Muscle of back (tissue), 13 donors: Measurements from ENCODE around the gene PGA3. TPM values are rescaled to one million over a fixed set of nuclear protein-coding genes. Genes with fewer than 3 reads are reported as not detected.
"Not testable (repeated sequence)": the region's sequence is repeated elsewhere in the genome, so short reads cannot be mapped to it uniquely, and the experiment has no call there.

Experiments used
- DNase-seq, 3 donors: peaks; one replicate each; pipeline versions ENCODE4 v3.0.0 to v3.0.0-alpha.2; 2013
- long read RNA-seq, 9 donors: transcript quantifications; one replicate each; lab custom pipeline, GENCODE V29; 2026
- polyA plus RNA-seq, 10 donors: library from polyadenylated mRNA; unstranded; fragments of 120-200 nt; gene quantifications; one replicate each; pipeline ENCODE4 v1.2.1, GENCODE V29; 2013; ENCODE audit not compliant: insufficient read length in 10 of 10

Gene PGA3
- polyA plus RNA-seq: 1 to 10 TPM in 3 of 10 donors, under 1 TPM in 6, not detected in 1; 0.27 to 1.8 (median 0.67) TPM
- long read RNA-seq, donor 1: 0 reads
- long read RNA-seq, donor 2: 0 reads
- long read RNA-seq, donor 3: 0 reads
- long read RNA-seq, donor 4: 0 reads
- long read RNA-seq, donor 5: 0 reads
- long read RNA-seq, donor 6: 0 reads
- long read RNA-seq, donor 7: 0 reads
- long read RNA-seq, donor 8: 0 reads
- long read RNA-seq, donor 9: 0 reads

GRCh38 chr11:61202950-61203746 lies at the start of gene PGA3:
Gene PGA3 (plus strand): TSS chr11:61203515. CDS start chr11:61203565, 50 bp downstream.
- not testable (repeated sequence) for DNase-seq

GRCh38 chr11:61153593-61154095 lies 49.7 kb upstream of the PGA3 start:
- no peak for DNase-seq

GRCh38 chr11:61154528-61154927 lies 48.8 kb upstream of the PGA3 start:
- DNase-seq: no peak

GRCh38 chr11:61155312-61155711 lies 48.0 kb upstream of the PGA3 start:
- no peak for DNase-seq

GRCh38 chr11:61155741-61156140 lies 47.6 kb upstream of the PGA3 start:
- DNase-seq: no peak

GRCh38 chr11:61157743-61158142 lies 45.6 kb upstream of the PGA3 start:
- no peak for DNase-seq

GRCh38 chr11:61158691-61159381 lies 44.5 kb upstream of the PGA3 start:
- no peak for DNase-seq

- DNase-seq: no peak
These were observed 42.7 kb upstream of the PGA3 start for GRCh38 chr11:61160487-61161189.

GRCh38 chr11:61161190-61162091 lies 41.9 kb upstream of the PGA3 start, which contains the start of gene VPS37C:
Gene VPS37C (minus strand): TSS chr11:61161426. CDS start chr11:61138829, 22,597 bp downstream.
- peak; percentile 89 to 98 (median 94) for DNase-seq

GRCh38 chr11:61162092-61162941 lies 41.0 kb upstream of the PGA3 start:
- DNase-seq: peak in 1 of 3 donors; percentile 48

- no peak for DNase-seq
These were observed 40.3 kb upstream of the PGA3 start for GRCh38 chr11:61163021-61163420.

GRCh38 chr11:61163714-61164605 lies 39.4 kb upstream of the PGA3 start:
- peak in 1 of 3 donors; percentile 34 for DNase-seq

- DNase-seq: no peak
These were observed 38.5 kb upstream of the PGA3 start for GRCh38 chr11:61164606-61165424.

GRCh38 chr11:61165785-61166184 lies 37.5 kb upstream of the PGA3 start:
- not testable (repeated sequence) for DNase-seq

GRCh38 chr11:61166331-61166730 lies 37.0 kb upstream of the PGA3 start:
- DNase-seq: not testable (repeated sequence)

- no peak for DNase-seq
These were observed 35.1 kb upstream of the PGA3 start for GRCh38 chr11:61168042-61168688.

- no peak for DNase-seq
These were observed 34.5 kb upstream of the PGA3 start for GRCh38 chr11:61168800-61169199.
